ENCODE results near the gene KANSL1L.
"Not testable (repeated sequence)": the region's sequence is repeated elsewhere in the genome, so short reads cannot be mapped to it uniquely, and the experiment has no call there.

KANSL1L gene
- total RNA-seq: 6.9 to 12.2 (median 10.7) reads per million in 4 donors

GRCh38 chr2:210171309-210172218 is at the start of gene KANSL1L:
TSS of gene KANSL1L (minus strand) at chr2:210171409. CDS start at chr2:210154582, 16,827 bp downstream.
- peak; percentile 94 to 96 (median 94) for DNase-seq

GRCh38 chr2:210215120-210215519 is 43.9 kb upstream of the KANSL1L start:
- DNase-seq: no peak

- no peak for DNase-seq
Measured at GRCh38 chr2:210210185-210210584, 39.0 kb upstream of the KANSL1L start.

GRCh38 chr2:210207929-210208328 is 36.7 kb upstream of the KANSL1L start:
- DNase-seq: no peak

GRCh38 chr2:210203558-210203957 is 32.3 kb upstream of the KANSL1L start:
- no peak for DNase-seq

GRCh38 chr2:210203147-210203546 is 31.9 kb upstream of the KANSL1L start:
- no peak for DNase-seq

- no peak for DNase-seq
Measured at GRCh38 chr2:210199854-210200253, 28.6 kb upstream of the KANSL1L start.

- DNase-seq: peak in 1 of 5 donors; percentile 11
Measured at GRCh38 chr2:210199186-210199765, 28.1 kb upstream of the KANSL1L start.

- DNase-seq: no peak
Measured at GRCh38 chr2:210198326-210198725, 27.1 kb upstream of the KANSL1L start.

GRCh38 chr2:210197720-210198119 is 26.5 kb upstream of the KANSL1L start:
- no peak for DNase-seq

- DNase-seq: peak in 1 of 5 donors; percentile 28
Measured at GRCh38 chr2:210195101-210195852, 24.1 kb upstream of the KANSL1L start.

- no peak for DNase-seq
Measured at GRCh38 chr2:210190345-210190744, 19.1 kb upstream of the KANSL1L start.

- no peak for DNase-seq
Measured at GRCh38 chr2:210189452-210190138, 18.4 kb upstream of the KANSL1L start.

GRCh38 chr2:210188755-210189154 is 17.5 kb upstream of the KANSL1L start:
- DNase-seq: no peak

- no peak for DNase-seq
Measured at GRCh38 chr2:210188190-210188589, 17.0 kb upstream of the KANSL1L start.

GRCh38 chr2:210183936-210184335 is 12.7 kb upstream of the KANSL1L start:
- peak in 1 of 5 donors; percentile 20 for DNase-seq

- DNase-seq: peak in 1 of 5 donors; percentile 3
Measured at GRCh38 chr2:210181606-210182088, 10.4 kb upstream of the KANSL1L start.

- not testable (repeated sequence) for DNase-seq
Measured at GRCh38 chr2:210181033-210181605, 9.9 kb upstream of the KANSL1L start.

GRCh38 chr2:210180477-210180876 is 9.3 kb upstream of the KANSL1L start:
- no peak for DNase-seq

- no peak for DNase-seq
Measured at GRCh38 chr2:210179351-210179990, 8.3 kb upstream of the KANSL1L start.

GRCh38 chr2:210177769-210178168 is 6.6 kb upstream of the KANSL1L start:
- no peak for DNase-seq
